B cell (primary cell): ENCODE measurements around the gene SPRED2.

Source experiments
- CTCF ChIP-seq: fragments of 200-600 bp; IDR thresholded peaks from one replicate; pipeline ENCODE4 v1.8.0; 2022; ENCODE audit warnings: antibody characterized with exemption, mild to moderate bottlenecking
- EZH2 ChIP-seq: IDR thresholded peaks from 2 replicates; pipeline ENCODE4 v1.6.1; 2012; ENCODE audit warnings: borderline replicate concordance, low read depth, mild to moderate bottlenecking, moderate library complexity, low read length; ENCODE audit not compliant: insufficient read depth, poor library complexity, severe bottlenecking

- TF ChIP-seq CTCF (no peak), EZH2 (no peak)
Measured at GRCh38 chr2:65370387-65371073, 61.9 kb downstream of the SPRED2 start.
